ENCODE data around the gene ITIH2.
A peak's percentile ranks its signal among the peaks of the same experiment; 100 is the strongest.
"Not testable (repeated sequence)": the region's sequence is repeated elsewhere in the genome, so short reads cannot be mapped to it uniquely, and the experiment has no call there.

ITIH2 gene

GRCh38 chr10:7703140-7703539, at the start of gene ITIH2:
Gene ITIH2, plus strand, starts transcription at chr10:7703316. Its CDS starts 119 bp downstream, at chr10:7703435.
- no peak for DNase-seq (ENCODE audit: low read depth)

- DNase-seq (ENCODE audit: low read depth) = not testable (repeated sequence)
Observed at GRCh38 chr10:7657079-7657478, 46.0 kb upstream of the ITIH2 start.

- no peak for DNase-seq (ENCODE audit: low read depth)
Observed at GRCh38 chr10:7657552-7657951, 45.6 kb upstream of the ITIH2 start.

- DNase-seq (ENCODE audit: low read depth) = peak; percentile 26
Observed at GRCh38 chr10:7659560-7659959, 43.6 kb upstream of the ITIH2 start.

- DNase-seq (ENCODE audit: low read depth) = no peak
Observed at GRCh38 chr10:7662522-7662921, 40.6 kb upstream of the ITIH2 start.

- DNase-seq (ENCODE audit: low read depth) = no peak
Observed at GRCh38 chr10:7664707-7665106, 38.4 kb upstream of the ITIH2 start.

- DNase-seq (ENCODE audit: low read depth) = no peak
Observed at GRCh38 chr10:7665767-7666166, 37.3 kb upstream of the ITIH2 start.

- DNase-seq (ENCODE audit: low read depth) = no peak
Observed at GRCh38 chr10:7666253-7667023, 36.7 kb upstream of the ITIH2 start, which contains the start of gene ITIH5. Gene ITIH5, minus strand, starts transcription at chr10:7666966. Its CDS starts 74 bp downstream, at chr10:7666892.

GRCh38 chr10:7667262-7668141, 35.6 kb upstream of the ITIH2 start:
- DNase-seq (ENCODE audit: low read depth) = no peak

- no peak for DNase-seq (ENCODE audit: low read depth)
Observed at GRCh38 chr10:7670157-7670556, 33.0 kb upstream of the ITIH2 start.

GRCh38 chr10:7672341-7673134, 30.6 kb upstream of the ITIH2 start:
- no peak for DNase-seq (ENCODE audit: low read depth)

- DNase-seq (ENCODE audit: low read depth) = no peak
Observed at GRCh38 chr10:7679256-7679655, 23.9 kb upstream of the ITIH2 start.

GRCh38 chr10:7680078-7680477, 23.0 kb upstream of the ITIH2 start:
- not testable (repeated sequence) for DNase-seq (ENCODE audit: low read depth)

- no peak for DNase-seq (ENCODE audit: low read depth)
Observed at GRCh38 chr10:7686351-7687171, 16.6 kb upstream of the ITIH2 start.

GRCh38 chr10:7687228-7687907, 15.7 kb upstream of the ITIH2 start:
- DNase-seq (ENCODE audit: low read depth) = peak; percentile 90

- no peak for DNase-seq (ENCODE audit: low read depth)
Observed at GRCh38 chr10:7689591-7689990, 13.5 kb upstream of the ITIH2 start.

- not testable (repeated sequence) for DNase-seq (ENCODE audit: low read depth)
Observed at GRCh38 chr10:7690885-7691597, 12.1 kb upstream of the ITIH2 start.

GRCh38 chr10:7692368-7692767, 10.7 kb upstream of the ITIH2 start:
- DNase-seq (ENCODE audit: low read depth) = not testable (repeated sequence)

- DNase-seq (ENCODE audit: low read depth) = not testable (repeated sequence)
Observed at GRCh38 chr10:7693194-7693593, 9.9 kb upstream of the ITIH2 start.

- no peak for DNase-seq (ENCODE audit: low read depth)
Observed at GRCh38 chr10:7696545-7696944, 6.6 kb upstream of the ITIH2 start.

Data from iris pigment epithelial cell (primary cell).